Neural cell (in vitro differentiated cells): ENCODE results near the gene NINL. TPM values are rescaled to one million over a fixed set of nuclear protein-coding genes. Genes with fewer than 3 reads are reported as not detected.
"Not testable (repeated sequence)": the region's sequence is repeated elsewhere in the genome, so short reads cannot be mapped to it uniquely, and the experiment has no call there.

ENCODE experiments used
- H2AFZ ChIP-seq: fragments of 200-600, 300-800 bp; sonication (generic), shearing (Covaris generic); 2 replicates; pipeline ENCODE4 v1.6.0; 2014; ENCODE audit warnings: low read depth, mild to moderate bottlenecking, antibody characterized with exemption, low read length, moderate library complexity
- H3F3A ChIP-seq: fragments of 200-600 bp; shearing (Covaris generic); 2 replicates; pipeline ENCODE4 v1.6.1; 2016; ENCODE audit warnings: mild to moderate bottlenecking, moderate library complexity, mixed read lengths, antibody characterized with exemption, low read length; ENCODE audit not compliant: insufficient read depth, poor library complexity, severe bottlenecking
- H3K27ac ChIP-seq: fragments of 200-600, 300-800 bp; sonication (generic), shearing (Covaris generic); 2 replicates; pipeline ENCODE4 v1.5.1; 2014; ENCODE audit warnings: mild to moderate bottlenecking, low read length, moderate library complexity
- H3K27me3 ChIP-seq: fragments of 300-800, 200-600 bp; sonication (generic), shearing (Covaris generic); 2 replicates; pipeline ENCODE4 v1.6.0; 2014; ENCODE audit warnings: mild to moderate bottlenecking, low read depth, low read length, moderate library complexity; ENCODE audit not compliant: insufficient read depth
- H3K36me3 ChIP-seq: fragments of 300-800, 200-600 bp; sonication (generic), shearing (Covaris generic); 2 replicates; pipeline ENCODE4 v1.5.1; 2014; ENCODE audit warnings: mild to moderate bottlenecking, antibody characterized with exemption, low read length, moderate library complexity; ENCODE audit not compliant: insufficient read depth
- H3K4me2 ChIP-seq: fragments of 300-800, 200-600 bp; sonication (generic), shearing (Covaris generic); 2 replicates; pipeline ENCODE4 v1.6.0; 2014; ENCODE audit warnings: mild to moderate bottlenecking, low read length
- H3K4me3 ChIP-seq: fragments of 300-800, 200-600 bp; sonication (generic), shearing (Covaris generic); 2 replicates; pipeline ENCODE4 v1.5.1; 2014; ENCODE audit warnings: mild to moderate bottlenecking, low read length, moderate library complexity
- H3K79me2 ChIP-seq: fragments of 200-600 bp; shearing (Covaris generic); replicated peaks from 2 replicates; pipeline ENCODE4 v1.6.0; 2014; ENCODE audit warnings: mild to moderate bottlenecking, low read length, moderate library complexity; ENCODE audit not compliant: insufficient read depth
- H3K9ac ChIP-seq: fragments of 300-800, 200-600 bp; sonication (generic), shearing (Covaris generic); 2 replicates; pipeline ENCODE4 v1.6.1; 2016; ENCODE audit warnings: mild to moderate bottlenecking, low read length, mixed read lengths
- H3K9me2 ChIP-seq: fragments of 200-600 bp; shearing (Covaris generic); 2 replicates; pipeline ENCODE4 v1.6.1; 2016; ENCODE audit warnings: mild to moderate bottlenecking, low read length, mixed read lengths; ENCODE audit not compliant: insufficient read depth
- H3K9me3 ChIP-seq: fragments of 200-600, 300-800 bp; sonication (generic), shearing (Covaris generic); 2 replicates; pipeline ENCODE4 v1.6.1; 2016; ENCODE audit warnings: mild to moderate bottlenecking, mixed run types, low read length, moderate library complexity, mixed read lengths
- H4K20me1 ChIP-seq: fragments of 200-600 bp; shearing (Covaris generic); 2 replicates; pipeline ENCODE4 v1.6.1; 2016; ENCODE audit warnings: mild to moderate bottlenecking, mixed run types; ENCODE audit not compliant: insufficient read depth
- EP300 ChIP-seq: fragments of 450-650 bp; conservative IDR thresholded peaks from 2 replicates; pipeline ENCODE4 v1.6.1; 2014; ENCODE audit warnings: antibody characterized with exemption, mild to moderate bottlenecking, moderate library complexity; ENCODE audit not compliant: poor library complexity, severe bottlenecking
- EZH2 ChIP-seq: fragments of 200-600, 300-800 bp; shearing (Covaris generic), sonication (generic); IDR thresholded peaks from 2 replicates; pipeline ENCODE4 v1.6.1; 2014; ENCODE audit warnings: antibody characterized with exemption, low read length, borderline replicate concordance, mild to moderate bottlenecking; ENCODE audit not compliant: insufficient read depth, poor library complexity, severe bottlenecking
- MXI1 ChIP-seq: fragments of 450-650 bp; conservative IDR thresholded peaks from 2 replicates; pipeline ENCODE4 v1.6.1; 2014; ENCODE audit warnings: antibody characterized with exemption, mild to moderate bottlenecking; ENCODE audit not compliant: poor library complexity, severe bottlenecking
- POLR2AphosphoS5 ChIP-seq: IDR thresholded peaks from 2 replicates; pipeline ENCODE4 v1.6.1; 2012
- RAD21 ChIP-seq: fragments of 450-650 bp; conservative IDR thresholded peaks from 2 replicates; pipeline ENCODE4 v1.6.1; 2014; ENCODE audit warnings: antibody characterized with exemption, mild to moderate bottlenecking, moderate library complexity
- REST ChIP-seq: IDR thresholded peaks from 2 replicates; pipeline ENCODE4 v1.6.1; 2012; ENCODE audit warnings: borderline replicate concordance
- SMC3 ChIP-seq: fragments of 450-650 bp; conservative IDR thresholded peaks from 2 replicates; pipeline ENCODE4 v1.6.1; 2014; ENCODE audit warnings: antibody characterized with exemption, mild to moderate bottlenecking, moderate library complexity; ENCODE audit not compliant: poor library complexity
- TAF1 ChIP-seq: IDR thresholded peaks from 2 replicates; pipeline ENCODE4 v1.6.1; 2012; ENCODE audit warnings: low read depth
- polyA plus RNA-seq: library from polyadenylated mRNA; depleted of rRNA; stranded (reverse); fragments of >200 nt; gene quantifications from 2 replicates; pipeline ENCODE4 v1.2.3, GENCODE V29; 2014
- TF ChIP-seq, protein P1 (sequence below): fragments of 450-650 bp; IDR thresholded peaks from 2 replicates; pipeline ENCODE4 v1.5.1; 2014; ENCODE audit warnings: antibody characterized with exemption, mild to moderate bottlenecking, moderate library complexity; ENCODE audit not compliant: poor library complexity, severe bottlenecking

The NINL gene
- polyA plus RNA-seq, 1 donor from 2014 or later: 49.6 TPM

- no peaks in the 10 kb centered on the region for H3K9me2 ChIP-seq
- no peak overlapping the region for H3K4me2 ChIP-seq
- H3K9me3 ChIP-seq: no peaks in the 10 kb centered on the region
- H2AFZ ChIP-seq: no peak overlapping the region
- no peak overlapping the region for H3K9ac ChIP-seq
- no peaks in the 10 kb centered on the region for H3K36me3 ChIP-seq
- H3F3A ChIP-seq: no peaks in the 10 kb centered on the region
- H4K20me1 ChIP-seq: no peaks in the 10 kb centered on the region
- no peaks in the 10 kb centered on the region for H3K27me3 ChIP-seq
- H3K27ac ChIP-seq: no peak overlapping the region
- no peak overlapping the region for H3K4me3 ChIP-seq
- TF ChIP-seq TAF1 (no peak), POLR2AphosphoS5 (no peak), EZH2 (no peak), EP300 (no peak), SMC3 (no peak), REST (no peak), RAD21 (no peak)
- no peaks in the 10 kb centered on the region for H3K79me2 ChIP-seq
Observed at GRCh38 chr20:25503936-25504335, 81.4 kb downstream of the NINL start.

DNA sequence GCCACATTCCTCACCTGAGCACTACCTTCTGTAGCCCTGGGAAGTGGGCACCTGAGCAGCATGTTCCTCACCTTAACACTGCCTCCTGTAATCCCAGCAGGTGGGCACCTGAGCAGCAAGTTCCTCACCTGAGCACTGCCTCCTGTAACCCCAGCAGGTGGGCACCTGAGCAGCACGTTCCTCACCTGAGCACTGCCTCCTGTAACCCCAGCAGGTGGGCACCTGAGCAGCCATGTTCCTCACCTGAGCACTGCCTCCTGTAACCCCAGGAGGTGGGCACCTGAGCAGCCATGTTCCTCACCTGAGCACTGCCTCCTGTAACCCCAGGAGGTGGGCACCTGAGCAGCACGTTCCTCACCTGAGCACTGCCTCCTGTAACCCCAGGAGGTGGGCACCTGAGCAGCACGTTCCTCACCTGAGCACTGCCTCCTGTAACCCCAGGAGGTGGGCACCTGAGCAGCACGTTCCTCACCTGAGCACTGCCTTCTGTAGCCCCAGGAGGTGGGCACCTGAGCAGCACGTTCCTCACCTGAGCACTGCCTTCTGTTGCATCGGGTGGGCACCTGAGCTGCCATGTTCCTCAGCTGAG lies 82.2 kb downstream of the NINL start:
- not testable (repeated sequence) for H3K27ac ChIP-seq, H4K20me1 ChIP-seq, H3K27me3 ChIP-seq, H2AFZ ChIP-seq, H3K9ac ChIP-seq, H3K79me2 ChIP-seq, H3K4me3 ChIP-seq, H3K9me2 ChIP-seq, H3K36me3 ChIP-seq, H3K9me3 ChIP-seq, H3F3A ChIP-seq, H3K4me2 ChIP-seq

- Histone ChIP-seq H3K4me2 (no peak overlapping the region), H4K20me1 (no peaks in the 10 kb centered on the region), H3K36me3 (no peaks in the 10 kb centered on the region), H2AFZ (no peak overlapping the region), H3K9me2 (no peaks in the 10 kb centered on the region), H3F3A (no peaks in the 10 kb centered on the region), H3K4me3 (no peak overlapping the region), H3K9me3 (no peaks in the 10 kb centered on the region), H3K27ac (no peak overlapping the region), H3K79me2 (no peaks in the 10 kb centered on the region), H3K9ac (no peak overlapping the region), H3K27me3 (no peaks in the 10 kb centered on the region)
- TF ChIP-seq SMC3: no peak
- TF ChIP-seq RAD21: no peak
- no peak for TF ChIP-seq REST
- no peak for TF ChIP-seq EZH2
- no peak for TF ChIP-seq MXI1
- TF ChIP-seq POLR2AphosphoS5: no peak
- TF ChIP-seq EP300: no peak
- no peak for TF ChIP-seq TAF1
- TF ChIP-seq, protein P1, sequence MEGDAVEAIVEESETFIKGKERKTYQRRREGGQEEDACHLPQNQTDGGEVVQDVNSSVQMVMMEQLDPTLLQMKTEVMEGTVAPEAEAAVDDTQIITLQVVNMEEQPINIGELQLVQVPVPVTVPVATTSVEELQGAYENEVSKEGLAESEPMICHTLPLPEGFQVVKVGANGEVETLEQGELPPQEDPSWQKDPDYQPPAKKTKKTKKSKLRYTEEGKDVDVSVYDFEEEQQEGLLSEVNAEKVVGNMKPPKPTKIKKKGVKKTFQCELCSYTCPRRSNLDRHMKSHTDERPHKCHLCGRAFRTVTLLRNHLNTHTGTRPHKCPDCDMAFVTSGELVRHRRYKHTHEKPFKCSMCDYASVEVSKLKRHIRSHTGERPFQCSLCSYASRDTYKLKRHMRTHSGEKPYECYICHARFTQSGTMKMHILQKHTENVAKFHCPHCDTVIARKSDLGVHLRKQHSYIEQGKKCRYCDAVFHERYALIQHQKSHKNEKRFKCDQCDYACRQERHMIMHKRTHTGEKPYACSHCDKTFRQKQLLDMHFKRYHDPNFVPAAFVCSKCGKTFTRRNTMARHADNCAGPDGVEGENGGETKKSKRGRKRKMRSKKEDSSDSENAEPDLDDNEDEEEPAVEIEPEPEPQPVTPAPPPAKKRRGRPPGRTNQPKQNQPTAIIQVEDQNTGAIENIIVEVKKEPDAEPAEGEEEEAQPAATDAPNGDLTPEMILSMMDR: no peak
Observed at GRCh38 chr20:25500880-25501351, 84.4 kb downstream of the NINL start.
